ENCODE data around the gene SLF1. TPM values are rescaled to one million over a fixed set of nuclear protein-coding genes. Genes with fewer than 3 reads are reported as not detected.

SLF1 gene
- total and polyA plus RNA-seq, 2 experiments from 2014 or later, result 36.3 to 43.8 TPM

DNA sequence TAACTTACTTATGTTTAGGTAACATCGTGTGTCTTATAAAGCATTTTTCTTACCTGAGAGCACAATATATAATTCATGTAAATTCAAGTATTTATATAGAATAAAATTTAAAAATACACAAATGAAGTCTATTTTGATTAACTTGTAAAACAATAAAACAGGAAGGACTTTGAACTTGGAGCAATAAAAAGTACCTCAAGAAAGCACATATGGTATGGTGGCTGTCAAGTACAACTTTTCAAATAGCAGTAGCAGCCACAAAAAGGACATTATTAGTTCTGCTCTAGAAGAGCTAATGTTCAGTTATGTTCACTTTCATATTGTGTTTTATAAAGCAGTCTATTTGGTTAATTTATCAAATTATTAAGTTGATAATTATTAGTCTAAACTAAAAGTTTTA is 31.4 kb downstream of the SLF1 start (continued):
- TF ChIP-seq, protein P1, sequence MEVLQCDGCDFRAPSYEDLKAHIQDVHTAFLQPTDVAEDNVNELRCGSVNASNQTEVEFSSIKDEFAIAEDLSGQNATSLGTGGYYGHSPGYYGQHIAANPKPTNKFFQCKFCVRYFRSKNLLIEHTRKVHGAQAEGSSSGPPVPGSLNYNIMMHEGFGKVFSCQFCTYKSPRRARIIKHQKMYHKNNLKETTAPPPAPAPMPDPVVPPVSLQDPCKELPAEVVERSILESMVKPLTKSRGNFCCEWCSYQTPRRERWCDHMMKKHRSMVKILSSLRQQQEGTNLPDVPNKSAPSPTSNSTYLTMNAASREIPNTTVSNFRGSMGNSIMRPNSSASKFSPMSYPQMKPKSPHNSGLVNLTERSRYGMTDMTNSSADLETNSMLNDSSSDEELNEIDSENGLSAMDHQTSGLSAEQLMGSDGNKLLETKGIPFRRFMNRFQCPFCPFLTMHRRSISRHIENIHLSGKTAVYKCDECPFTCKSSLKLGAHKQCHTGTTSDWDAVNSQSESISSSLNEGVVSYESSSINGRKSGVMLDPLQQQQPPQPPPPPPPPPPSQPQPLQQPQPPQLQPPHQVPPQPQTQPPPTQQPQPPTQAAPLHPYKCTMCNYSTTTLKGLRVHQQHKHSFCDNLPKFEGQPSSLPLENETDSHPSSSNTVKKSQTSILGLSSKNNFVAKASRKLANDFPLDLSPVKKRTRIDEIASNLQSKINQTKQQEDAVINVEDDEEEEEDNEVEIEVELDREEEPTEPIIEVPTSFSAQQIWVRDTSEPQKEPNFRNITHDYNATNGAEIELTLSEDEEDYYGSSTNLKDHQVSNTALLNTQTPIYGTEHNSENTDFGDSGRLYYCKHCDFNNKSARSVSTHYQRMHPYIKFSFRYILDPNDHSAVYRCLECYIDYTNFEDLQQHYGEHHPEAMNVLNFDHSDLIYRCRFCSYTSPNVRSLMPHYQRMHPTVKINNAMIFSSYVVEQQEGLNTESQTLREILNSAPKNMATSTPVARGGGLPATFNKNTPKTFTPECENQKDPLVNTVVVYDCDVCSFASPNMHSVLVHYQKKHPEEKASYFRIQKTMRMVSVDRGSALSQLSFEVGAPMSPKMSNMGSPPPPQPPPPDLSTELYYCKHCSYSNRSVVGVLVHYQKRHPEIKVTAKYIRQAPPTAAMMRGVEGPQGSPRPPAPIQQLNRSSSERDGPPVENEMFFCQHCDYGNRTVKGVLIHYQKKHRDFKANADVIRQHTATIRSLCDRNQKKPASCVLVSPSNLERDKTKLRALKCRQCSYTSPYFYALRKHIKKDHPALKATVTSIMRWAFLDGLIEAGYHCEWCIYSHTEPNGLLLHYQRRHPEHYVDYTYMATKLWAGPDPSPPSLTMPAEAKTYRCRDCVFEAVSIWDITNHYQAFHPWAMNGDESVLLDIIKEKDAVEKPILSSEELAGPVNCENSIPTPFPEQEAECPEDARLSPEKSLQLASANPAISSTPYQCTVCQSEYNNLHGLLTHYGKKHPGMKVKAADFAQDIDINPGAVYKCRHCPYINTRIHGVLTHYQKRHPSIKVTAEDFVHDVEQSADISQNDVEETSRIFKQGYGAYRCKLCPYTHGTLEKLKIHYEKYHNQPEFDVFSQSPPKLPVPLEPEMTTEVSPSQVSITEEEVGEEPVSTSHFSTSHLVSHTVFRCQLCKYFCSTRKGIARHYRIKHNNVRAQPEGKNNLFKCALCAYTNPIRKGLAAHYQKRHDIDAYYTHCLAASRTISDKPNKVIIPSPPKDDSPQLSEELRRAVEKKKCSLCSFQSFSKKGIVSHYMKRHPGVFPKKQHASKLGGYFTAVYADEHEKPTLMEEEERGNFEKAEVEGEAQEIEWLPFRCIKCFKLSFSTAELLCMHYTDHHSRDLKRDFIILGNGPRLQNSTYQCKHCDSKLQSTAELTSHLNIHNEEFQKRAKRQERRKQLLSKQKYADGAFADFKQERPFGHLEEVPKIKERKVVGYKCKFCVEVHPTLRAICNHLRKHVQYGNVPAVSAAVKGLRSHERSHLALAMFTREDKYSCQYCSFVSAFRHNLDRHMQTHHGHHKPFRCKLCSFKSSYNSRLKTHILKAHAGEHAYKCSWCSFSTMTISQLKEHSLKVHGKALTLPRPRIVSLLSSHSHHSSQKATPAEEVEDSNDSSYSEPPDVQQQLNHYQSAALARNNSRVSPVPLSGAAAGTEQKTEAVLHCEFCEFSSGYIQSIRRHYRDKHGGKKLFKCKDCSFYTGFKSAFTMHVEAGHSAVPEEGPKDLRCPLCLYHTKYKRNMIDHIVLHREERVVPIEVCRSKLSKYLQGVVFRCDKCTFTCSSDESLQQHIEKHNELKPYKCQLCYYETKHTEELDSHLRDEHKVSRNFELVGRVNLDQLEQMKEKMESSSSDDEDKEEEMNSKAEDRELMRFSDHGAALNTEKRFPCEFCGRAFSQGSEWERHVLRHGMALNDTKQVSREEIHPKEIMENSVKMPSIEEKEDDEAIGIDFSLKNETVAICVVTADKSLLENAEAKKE (CRISPR knock-in tag; IDR thresholded peaks at IDR 0.05), result no peak
- TF ChIP-seq STAT1 (IDR thresholded peaks at IDR 0.05; ENCODE audit: unreplicated experiment), result no peak
- no peak for TF ChIP-seq ZNF114 (CRISPR knock-in tag; IDR thresholded peaks at IDR 0.05)
- no peak for TF ChIP-seq JUNB (IDR thresholded peaks at IDR 0.05; ENCODE audit: unreplicated experiment)
- no peak for TF ChIP-seq EZH2 (IDR thresholded peaks at IDR 0.05; ENCODE audit: low read depth, unreplicated experiment)
- no peak for TF ChIP-seq ZNF331 (CRISPR knock-in tag; IDR thresholded peaks at IDR 0.05; ENCODE audit: low read depth)

DNA sequence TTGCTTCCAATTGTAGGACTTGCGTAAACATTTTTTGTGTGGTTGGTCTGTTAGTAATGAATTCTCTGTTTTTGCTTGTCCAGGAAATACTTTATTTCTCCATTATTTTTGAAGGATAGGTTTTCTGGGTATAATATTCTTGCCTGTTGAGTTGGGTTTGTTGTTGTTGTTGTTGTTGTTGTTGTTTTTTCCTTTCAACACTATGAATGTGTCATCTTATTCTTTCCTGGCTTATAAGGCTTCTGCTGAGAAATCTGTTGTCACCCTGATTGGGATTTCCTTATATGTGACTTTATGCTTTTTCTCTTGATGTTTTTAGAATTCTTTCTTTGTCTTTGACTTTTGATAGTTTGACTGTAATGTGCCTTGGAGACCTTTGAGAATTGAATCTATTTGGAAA is 39.8 kb downstream of the SLF1 start:
- Mint-ChIP-seq H3K9me3 (peaks cover 37% of the 10 kb centered on the region; the same call in 2 of the 3 replicates), H3K4me1 (no peaks in the 10 kb centered on the region), H3K36me3 (ENCODE audit: low read depth) (peaks cover 79% of the 10 kb centered on the region), H3K27ac (no peak overlapping the region), H3K4me3 (no peak overlapping the region), H3K27me3 (ENCODE audit: insufficient read depth, low read depth, poor library complexity) (peaks cover 6% of the 10 kb centered on the region)
- Histone ChIP-seq H3K4me1 (ENCODE audit: insufficient read depth) (no peaks in the 10 kb centered on the region), H3F3A (replicated peaks; ENCODE audit: low read depth) (no peaks in the 10 kb centered on the region), H3K79me2 (replicated peaks; ENCODE audit: insufficient read depth) (peaks cover 17% of the 10 kb centered on the region), H3K4me3 (no peak overlapping the region), H3K4me2 (no peak overlapping the region), H2AFZ (no peak overlapping the region), H3K36me3 (ENCODE audit: insufficient read depth) (peaks cover 8% of the 10 kb centered on the region; the same call in 1 of the 2 replicates), H3K27ac (ENCODE audit: low read depth) (no peak overlapping the region), H4K20me1 (replicated peaks; ENCODE audit: insufficient read depth) (0 out of 2 replicates have a peak, but pooled peaks cover 5% of the 10 kb centered on the region), H3K27me3 (ENCODE audit: insufficient read depth) (no peaks in the 10 kb centered on the region), H3K9me2 (ENCODE audit: insufficient read depth) (no peaks in the 10 kb centered on the region)
- ATAC-seq (no peak), DNase-seq (ENCODE audit: low spot score) (no peak)
- TF ChIP-seq ZNF331 (CRISPR knock-in tag; IDR thresholded peaks at IDR 0.05; ENCODE audit: low read depth), result no peak
- TF ChIP-seq JUNB (IDR thresholded peaks at IDR 0.05; ENCODE audit: unreplicated experiment), result no peak
- no peak for TF ChIP-seq EZH2 (IDR thresholded peaks at IDR 0.05; ENCODE audit: low read depth, unreplicated experiment)
- TF ChIP-seq, protein P2, sequence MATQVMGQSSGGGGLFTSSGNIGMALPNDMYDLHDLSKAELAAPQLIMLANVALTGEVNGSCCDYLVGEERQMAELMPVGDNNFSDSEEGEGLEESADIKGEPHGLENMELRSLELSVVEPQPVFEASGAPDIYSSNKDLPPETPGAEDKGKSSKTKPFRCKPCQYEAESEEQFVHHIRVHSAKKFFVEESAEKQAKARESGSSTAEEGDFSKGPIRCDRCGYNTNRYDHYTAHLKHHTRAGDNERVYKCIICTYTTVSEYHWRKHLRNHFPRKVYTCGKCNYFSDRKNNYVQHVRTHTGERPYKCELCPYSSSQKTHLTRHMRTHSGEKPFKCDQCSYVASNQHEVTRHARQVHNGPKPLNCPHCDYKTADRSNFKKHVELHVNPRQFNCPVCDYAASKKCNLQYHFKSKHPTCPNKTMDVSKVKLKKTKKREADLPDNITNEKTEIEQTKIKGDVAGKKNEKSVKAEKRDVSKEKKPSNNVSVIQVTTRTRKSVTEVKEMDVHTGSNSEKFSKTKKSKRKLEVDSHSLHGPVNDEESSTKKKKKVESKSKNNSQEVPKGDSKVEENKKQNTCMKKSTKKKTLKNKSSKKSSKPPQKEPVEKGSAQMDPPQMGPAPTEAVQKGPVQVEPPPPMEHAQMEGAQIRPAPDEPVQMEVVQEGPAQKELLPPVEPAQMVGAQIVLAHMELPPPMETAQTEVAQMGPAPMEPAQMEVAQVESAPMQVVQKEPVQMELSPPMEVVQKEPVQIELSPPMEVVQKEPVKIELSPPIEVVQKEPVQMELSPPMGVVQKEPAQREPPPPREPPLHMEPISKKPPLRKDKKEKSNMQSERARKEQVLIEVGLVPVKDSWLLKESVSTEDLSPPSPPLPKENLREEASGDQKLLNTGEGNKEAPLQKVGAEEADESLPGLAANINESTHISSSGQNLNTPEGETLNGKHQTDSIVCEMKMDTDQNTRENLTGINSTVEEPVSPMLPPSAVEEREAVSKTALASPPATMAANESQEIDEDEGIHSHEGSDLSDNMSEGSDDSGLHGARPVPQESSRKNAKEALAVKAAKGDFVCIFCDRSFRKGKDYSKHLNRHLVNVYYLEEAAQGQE (IDR thresholded peaks at IDR 0.05; ENCODE audit: unreplicated experiment), result no peak
- no peak for TF ChIP-seq NANOG (IDR thresholded peaks at IDR 0.05; ENCODE audit: borderline replicate concordance)
- TF ChIP-seq EZH2phosphoT487 (IDR thresholded peaks at IDR 0.05; ENCODE audit: unreplicated experiment), result no peak

Measured in GM23338 (cell line).